IMR-90 (cell line): ENCODE measurements around the gene NRP1. TPM values are rescaled to one million over a fixed set of nuclear protein-coding genes. Genes with fewer than 3 reads are reported as not detected.

Experiments
- ATAC-seq: fragments of 200-7000 bp; cut with Tn5 transposase; 2 replicates; pipeline ENCODE4 v1.9.1; 2020; ENCODE audit warnings: low read depth, mild to moderate bottlenecking, moderate library complexity
- BruUV-seq: library from RNA; stranded (reverse); fragments of 400-500 nt; replicated peaks from 2 replicates; lab custom pipeline; 2021; lab: Mats Ljungman, UMichigan
- CTCF ChIA-PET: fragments of 300-600 bp; formaldehyde crosslinking; extraction: SDS; loops from one replicate; lab custom pipeline; 2021; ENCODE audit warnings: antibody characterized with exemption; lab: Yijun Ruan, JAX
- POLR2A ChIA-PET: fragments of 300-600 bp; sonication (Branson Sonifier 250); formaldehyde crosslinking; loops from one replicate; lab custom pipeline; 2022; ENCODE audit warnings: antibody characterized with exemption; ENCODE audit not compliant: unreplicated experiment; lab: Charles Lee
- DNase-seq: peaks from one replicate; pipeline ENCODE4 v3.0.0; 2013
- H2AFZ ChIP-seq: replicated peaks from 2 replicates; pipeline ENCODE3; 2013; ENCODE audit warnings: low read length, mild to moderate bottlenecking; ENCODE audit not compliant: poor library complexity
- H2AK5ac ChIP-seq: 2 replicates; pipeline ENCODE4 v1.6.1; 2013; ENCODE audit warnings: low read depth, low read length, inconsistent platforms
- H2AK9ac ChIP-seq: replicated peaks from 2 replicates; pipeline ENCODE3; 2013; ENCODE audit warnings: mild to moderate bottlenecking, low read depth, low read length, moderate library complexity; ENCODE audit not compliant: poor library complexity
- H2BK120ac ChIP-seq: 2 replicates; pipeline ENCODE4 v1.6.1; 2013; ENCODE audit warnings: low read depth, low read length, inconsistent platforms
- H2BK15ac ChIP-seq: 3 replicates; pipeline ENCODE4 v1.6.1; 2013; ENCODE audit warnings: low read depth, low read length, inconsistent platforms
- H2BK20ac ChIP-seq: 2 replicates; pipeline ENCODE4 v1.6.1; 2013; ENCODE audit warnings: low read depth, mild to moderate bottlenecking, inconsistent platforms, low read length, moderate library complexity
- H2BK5ac ChIP-seq: 2 replicates; pipeline ENCODE4 v1.6.1; 2013; ENCODE audit warnings: mild to moderate bottlenecking, low read depth, low read length, inconsistent platforms; ENCODE audit not compliant: poor library complexity, severe bottlenecking
- H3K14ac ChIP-seq: replicated peaks from 2 replicates; pipeline ENCODE4 v1.6.1; 2013; ENCODE audit warnings: low read depth, low read length, inconsistent platforms
- H3K18ac ChIP-seq: 2 replicates; pipeline ENCODE4 v1.6.1; 2013; ENCODE audit warnings: low read depth, low read length, control low read depth
- H3K23ac ChIP-seq: 2 replicates; pipeline ENCODE4 v1.6.1; 2013; ENCODE audit warnings: low read depth, low read length, inconsistent platforms
- H3K27ac ChIP-seq: 2 replicates; pipeline ENCODE4 v1.5.1; 2013; ENCODE audit warnings: mild to moderate bottlenecking, control low read depth, low read length; ENCODE audit not compliant: insufficient read depth
- H3K27me3 ChIP-seq: 2 replicates; pipeline ENCODE4 v1.6.1; 2013; ENCODE audit warnings: low read length; ENCODE audit not compliant: control insufficient read depth, insufficient read depth
- H3K36me3 ChIP-seq: 2 replicates; pipeline ENCODE4 v1.6.1; 2013; ENCODE audit warnings: low read length, mixed read lengths; ENCODE audit not compliant: control insufficient read depth, insufficient read depth
- H3K4ac ChIP-seq: 2 replicates; pipeline ENCODE4 v1.6.1; 2013; ENCODE audit warnings: low read depth, low read length, inconsistent platforms
- H3K4me1 ChIP-seq: 2 replicates; pipeline ENCODE4 v1.6.1; 2013; ENCODE audit warnings: low read length, mixed read lengths; ENCODE audit not compliant: control insufficient read depth, insufficient read depth
- H3K4me2 ChIP-seq: 2 replicates; pipeline ENCODE4 v1.6.1; 2013; ENCODE audit warnings: low read depth, mild to moderate bottlenecking, control low read depth, low read length, moderate library complexity
- H3K4me3 ChIP-seq: 2 replicates; pipeline ENCODE4 v1.5.1; 2013; ENCODE audit warnings: low read depth, mild to moderate bottlenecking, control low read depth, low read length, moderate library complexity; ENCODE audit not compliant: insufficient read depth
- H3K56ac ChIP-seq: 2 replicates; pipeline ENCODE4 v1.6.1; 2013; ENCODE audit warnings: low read length, inconsistent platforms; ENCODE audit not compliant: insufficient read depth; ENCODE audit errors: extremely low read depth
- H3K79me1 ChIP-seq, 2 experiments: 2 replicates each; pipeline ENCODE4 v1.6.1; 2013; ENCODE audit warnings: low read length in 2 of 2, inconsistent platforms in 1 of 2, low read depth in 1 of 2
- H3K9ac ChIP-seq: 2 replicates; pipeline ENCODE4 v1.6.1; 2013; ENCODE audit warnings: low read depth, low read length, control low read depth
- H3K9me1 ChIP-seq: 2 replicates; pipeline ENCODE4 v1.6.1; 2013; ENCODE audit warnings: low read length, inconsistent platforms; ENCODE audit not compliant: insufficient read depth
- H3K9me3 ChIP-seq: 2 replicates; pipeline ENCODE4 v1.6.1; 2013; ENCODE audit warnings: low read length; ENCODE audit not compliant: control insufficient read depth, insufficient read depth
- H4K20me1 ChIP-seq: 2 replicates; pipeline ENCODE4 v1.6.1; 2013; ENCODE audit warnings: low read length, inconsistent platforms; ENCODE audit not compliant: insufficient read depth
- H4K5ac ChIP-seq: 2 replicates; pipeline ENCODE4 v1.6.1; 2013; ENCODE audit warnings: mild to moderate bottlenecking, low read depth, low read length, control low read depth
- H4K8ac ChIP-seq, 2 experiments: 2 replicates each; pipeline ENCODE4 v1.6.1; 2013; ENCODE audit warnings: low read depth in 2 of 2, low read length in 2 of 2, control low read depth in 1 of 2, inconsistent platforms in 1 of 2
- H4K91ac ChIP-seq: 2 replicates; pipeline ENCODE4 v1.6.1; 2013; ENCODE audit warnings: low read depth, low read length, inconsistent platforms; ENCODE audit not compliant: insufficient read depth
- BHLHE40 ChIP-seq: fragments of 150-350 bp; IDR thresholded peaks from 2 replicates; pipeline ENCODE4 v1.6.1; 2016; ENCODE audit warnings: mild to moderate bottlenecking, low read depth, low read length
- CEBPB ChIP-seq: IDR thresholded peaks from 2 replicates; pipeline ENCODE4 v1.6.1; 2012; ENCODE audit warnings: low read depth, low read length, improper control_type of control experiment
- CHD1 ChIP-seq: IDR thresholded peaks from 2 replicates; pipeline ENCODE4 v1.6.1; 2012; ENCODE audit warnings: low read depth, low read length, improper control_type of control experiment
- CTCF ChIP-seq: conservative IDR thresholded peaks from 2 replicates; pipeline ENCODE4 v1.5.1; 2012; ENCODE audit warnings: mild to moderate bottlenecking, low read depth, low read length, improper control_type of control experiment
- ELK1 ChIP-seq: fragments of 150-350 bp; IDR thresholded peaks from 2 replicates; pipeline ENCODE4 v1.6.1; 2016; ENCODE audit warnings: low read depth, mild to moderate bottlenecking, low read length, moderate library complexity, borderline replicate concordance
- FOS ChIP-seq: fragments of 150-350 bp; IDR thresholded peaks from 2 replicates; pipeline ENCODE4 v1.6.1; 2016; ENCODE audit warnings: low read depth, low read length
- MAFK ChIP-seq: IDR thresholded peaks from 2 replicates; pipeline ENCODE4 v1.6.1; 2012; ENCODE audit warnings: low read depth, low read length, improper control_type of control experiment
- MAZ ChIP-seq: IDR thresholded peaks from 2 replicates; pipeline ENCODE4 v1.6.1; 2012; ENCODE audit warnings: low read depth, mild to moderate bottlenecking, low read length, improper control_type of control experiment, moderate library complexity, borderline replicate concordance
- MXI1 ChIP-seq: IDR thresholded peaks from 2 replicates; pipeline ENCODE4 v1.6.1; 2012; ENCODE audit warnings: low read depth, mild to moderate bottlenecking, low read length, moderate library complexity, borderline replicate concordance
- NFE2L2 ChIP-seq: fragments of 150-350 bp; IDR thresholded peaks from 2 replicates; pipeline ENCODE4 v1.6.1; 2016; ENCODE audit warnings: low read depth, mild to moderate bottlenecking, low read length
- POLR2A ChIP-seq: IDR thresholded peaks from 2 replicates; pipeline ENCODE4 v1.6.1; 2012; ENCODE audit warnings: mild to moderate bottlenecking, low read depth, low read length
- RAD21 ChIP-seq: IDR thresholded peaks from 2 replicates; pipeline ENCODE4 v1.6.1; 2012; ENCODE audit warnings: low read length, improper control_type of control experiment
- RCOR1 ChIP-seq: IDR thresholded peaks from 2 replicates; pipeline ENCODE4 v1.6.1; 2012; ENCODE audit warnings: mild to moderate bottlenecking, low read length, improper control_type of control experiment; ENCODE audit not compliant: insufficient replicate concordance
- RFX5 ChIP-seq: IDR thresholded peaks from 2 replicates; pipeline ENCODE4 v1.8.0; 2012; ENCODE audit warnings: low read depth, mild to moderate bottlenecking, low read length, moderate library complexity
- SMC3 ChIP-seq: fragments of 150-350 bp; IDR thresholded peaks from 2 replicates; pipeline ENCODE4 v1.6.1; 2016; ENCODE audit warnings: low read depth, mild to moderate bottlenecking, antibody characterized with exemption, low read length, moderate library complexity
- USF2 ChIP-seq: fragments of 150-350 bp; IDR thresholded peaks from 2 replicates; pipeline ENCODE4 v1.6.1; 2017; ENCODE audit warnings: mild to moderate bottlenecking, antibody characterized with exemption, low read length, low read depth
- WGBS, 2 experiments: methylation state at CpG; one replicate each; pipeline versions ENCODE4 v1.1.5 to v1.1.7; 2013; ENCODE audit warnings: missing lambda C conversion rate in 2 of 2; ENCODE audit not compliant: insufficient read length in 1 of 2; ENCODE audit errors: extremely low coverage in 2 of 2; 5-methylcytosine and 5-hydroxymethylcytosine counted together
- dilution Hi-C: fragments of 300-500 bp; cut with HindIII; formaldehyde crosslinking; loops from one replicate; pipeline ENCODE4 v1.14.3; 2018; ENCODE audit warnings: low sequenced_read_pairs; ENCODE audit not compliant: unreplicated experiment
- in situ Hi-C: fragments of 300-500 bp; cut with MboI; formaldehyde crosslinking; loops from 3 replicates; pipeline ENCODE4 v1.14.3; 2019; ENCODE audit warnings: low sequenced_read_pairs, inconsistent platforms, mixed read lengths
- intact Hi-C: fragments of 100-400 bp; cut with micrococcal nuclease; formaldehyde crosslinking; loops from 2 replicates; pipeline ENCODE4 v1.10.0; 2022
- polyA plus RNA-seq, 3 experiments: library from polyadenylated mRNA; depleted of rRNA; stranded (reverse); fragments of >200 nt; gene quantifications; 2 replicates each; pipeline ENCODE4 v1.2.3, GENCODE V29; 2012; ENCODE audit warnings: low replicate concordance in 1 of 3
- total RNA-seq: library from RNA; depleted of rRNA; stranded (reverse); fragments of >200 nt; gene quantifications from 2 replicates; pipeline ENCODE4 v1.2.3, GENCODE V29; 2012

Gene NRP1
- total and polyA plus RNA-seq, 2 of the 4 experiments (the other 2 are of a cell fraction): 108 to 227 TPM

- Histone ChIP-seq H2BK15ac (peak overlapping the region; percentile 69; the same call in 1 of the 3 replicates), H3K9ac (no peak overlapping the region), H4K20me1 (no peaks in the 10 kb centered on the region), H3K79me1 (peaks cover 23 to 62% of the 10 kb centered on the region in 2 experiments), H2BK20ac (peak overlapping the region; percentile 87; the same call in 1 of the 2 replicates), H3K4ac (peak overlapping the region; percentile 70; the same call in 1 of the 2 replicates), H3K9me1 (peaks cover 18% of the 10 kb centered on the region), H3K23ac (peak overlapping the region; percentile 30; the same call in 1 of the 2 replicates), H2BK120ac (peak overlapping the region; percentile 91), H3K56ac (0 out of 2 replicates have a peak overlapping the region, but pooled peaks have one; percentile 44), H2BK5ac (peak overlapping the region; percentile 92), H4K91ac (peak overlapping the region; percentile 56), H3K14ac (peak overlapping the region; percentile 73), H2AK9ac (no peak overlapping the region), H3K27me3 (no peaks in the 10 kb centered on the region), H3K18ac (peak overlapping the region; percentile 86; the same call in 1 of the 2 replicates), H4K5ac (peak overlapping the region; percentile 51; the same call in 1 of the 2 replicates), H3K36me3 (peaks cover 29% of the 10 kb centered on the region), H3K27ac (no peak overlapping the region), H2AK5ac (peak overlapping the region; percentile 78), H3K4me1 (peaks cover 11% of the 10 kb centered on the region), H3K9me3 (no peaks in the 10 kb centered on the region), H2AFZ (no peak overlapping the region), H3K4me2 (peak overlapping the region; percentile 44; the same call in 1 of the 2 replicates), H4K8ac (peak overlapping the region; percentile 60 to 72; a peak in 3 of 4 replicates), H3K4me3 (no peak overlapping the region)
- DNase-seq: peak; percentile 95
- intact Hi-C loops (no loop called here), in situ Hi-C loops (no loop called here), dilution Hi-C loops (no loop called here)
- no TSS peak for BruUV-seq
- TF ChIP-seq MXI1: no peak
- TF ChIP-seq MAFK: 0 out of 2 replicates have a peak, but pooled peaks have one; percentile 42
- no peak for TF ChIP-seq BHLHE40
- TF ChIP-seq CTCF: no peak
- TF ChIP-seq POLR2A: no peak
- no peak for TF ChIP-seq MAZ
- TF ChIP-seq CEBPB: peak; percentile 58
- peak; percentile 57; the same call in 1 of the 2 replicates for TF ChIP-seq FOS
- no peak for TF ChIP-seq RCOR1
- TF ChIP-seq NFE2L2: no peak
- TF ChIP-seq USF2: no peak
- no peak for TF ChIP-seq RFX5
- TF ChIP-seq ELK1: no peak
- TF ChIP-seq SMC3: no peak
- peak; percentile 9; the same call in 1 of the 2 replicates for TF ChIP-seq RAD21
- no peak for TF ChIP-seq CHD1
- ChIA-PET POLR2A (no interaction called here), CTCF (no interaction called here)
- WGBS, 2 experiments: no CpG with 5 or more reads among the region's 1 CpG
- ATAC-seq: peak; percentile 83
Measured at GRCh38 chr10:33248638-33249037, 85.8 kb downstream of the NRP1 start.
